CD14-positive monocyte (primary cell): ENCODE measurements around the gene GCSAM. TPM values are rescaled to one million over a fixed set of nuclear protein-coding genes. Genes with fewer than 3 reads are reported as not detected.
A peak's percentile ranks its signal among the peaks of the same experiment; 100 is the strongest.

Experiments
- DNase-seq, 3 donors: peaks; one replicate each; pipeline ENCODE4 v3.0.0-alpha.2; 2011 to 2022
- H2AFZ ChIP-seq: 2 replicates; pipeline ENCODE4 v1.6.0; 2012; ENCODE audit warnings: mild to moderate bottlenecking, low read depth, low read length, inconsistent platforms; ENCODE audit not compliant: insufficient read depth, poor library complexity, severe bottlenecking
- H3K27ac ChIP-seq, 2 donors: 1 replicate in 1 of 2; 2 replicates in 1 of 2; pipeline ENCODE4 v1.5.1; 2012 to 2013; ENCODE audit warnings: low read length in 2 of 2, control low read depth in 1 of 2, inconsistent platforms in 1 of 2, low read depth in 1 of 2, mild to moderate bottlenecking in 1 of 2
- H3K27me3 ChIP-seq, 2 donors: one replicate each; pipeline versions ENCODE4 v1.6.0 to v1.6.1; 2011 to 2013; ENCODE audit warnings: low read length in 2 of 2; ENCODE audit not compliant: control insufficient read depth in 2 of 2, insufficient read depth in 2 of 2
- H3K36me3 ChIP-seq, 2 donors: replicated peaks in 1 of 2; 1 replicate in 1 of 2; 2 replicates in 1 of 2; pipeline versions ENCODE4 v1.5.1 to v1.6.1; 2012 to 2013; ENCODE audit warnings: low read length in 2 of 2, control low read depth in 1 of 2, inconsistent platforms in 1 of 2, mild to moderate bottlenecking in 1 of 2; ENCODE audit not compliant: insufficient read depth in 2 of 2, control insufficient read depth in 1 of 2
- H3K4me1 ChIP-seq, 2 donors: 1 replicate in 1 of 2; 2 replicates in 1 of 2; pipeline versions ENCODE4 v1.5.1 to v1.6.1; 2012 to 2013; ENCODE audit warnings: low read length in 2 of 2, control low read depth in 1 of 2, inconsistent platforms in 1 of 2, mild to moderate bottlenecking in 1 of 2, moderate library complexity in 1 of 2; ENCODE audit not compliant: insufficient read depth in 2 of 2, control insufficient read depth in 1 of 2
- H3K4me2 ChIP-seq: replicated peaks from 2 replicates; pipeline ENCODE3; 2012; ENCODE audit warnings: low read length, moderate library complexity, mild to moderate bottlenecking; ENCODE audit not compliant: poor library complexity, severe bottlenecking; ENCODE audit errors: extremely low read depth
- H3K4me3 ChIP-seq, 3 experiments: fragments of 200-600 bp in 1 of 3; sonication (generic) in 1 of 3; replicated peaks in 1 of 3; 1 replicate in 2 of 3; 2 replicates in 1 of 3; pipeline ENCODE4 v1.5.1; 2011 to 2013; ENCODE audit warnings: low read length in 3 of 3, mild to moderate bottlenecking in 3 of 3, control low read depth in 2 of 3, low read depth in 2 of 3, inconsistent platforms in 1 of 3, moderate library complexity in 1 of 3
- H3K79me2 ChIP-seq: 2 replicates; pipeline ENCODE4 v1.6.0; 2012; ENCODE audit warnings: mild to moderate bottlenecking, control low read depth, inconsistent platforms, low read length, moderate library complexity; ENCODE audit not compliant: insufficient read depth
- H3K9ac ChIP-seq: 2 replicates; pipeline ENCODE4 v1.6.0; 2017; ENCODE audit warnings: low read length, mild to moderate bottlenecking; ENCODE audit not compliant: insufficient read depth, poor library complexity, severe bottlenecking
- H3K9me3 ChIP-seq, 2 donors: replicated peaks in 1 of 2; 1 replicate in 1 of 2; 2 replicates in 1 of 2; pipeline versions ENCODE4 v1.5.1 to v1.6.1; 2012 to 2013; ENCODE audit warnings: low read length in 2 of 2, control low read depth in 1 of 2; ENCODE audit not compliant: control insufficient read depth in 1 of 2, insufficient read depth in 1 of 2
- H4K20me1 ChIP-seq: 2 replicates; pipeline ENCODE4 v1.6.0; 2012; ENCODE audit warnings: mild to moderate bottlenecking, low read length, control low read depth, moderate library complexity; ENCODE audit not compliant: insufficient read depth
- H3K27ac Mint-ChIP-seq, 7 donors: one replicate each; pipeline ENCODE4 v1.8.0; 2020; ENCODE audit warnings: mild to moderate bottlenecking in 7 of 7, mixed read lengths in 7 of 7, moderate library complexity in 6 of 7, inconsistent platforms in 2 of 7
- H3K27me3 Mint-ChIP-seq, 3 donors: one replicate each; pipeline ENCODE4 v1.8.0; 2021 to 2022; ENCODE audit warnings: low read depth in 3 of 3, mild to moderate bottlenecking in 3 of 3, mixed read lengths in 3 of 3, moderate library complexity in 3 of 3, inconsistent platforms in 1 of 3
- H3K36me3 Mint-ChIP-seq, 2 donors: one replicate each; pipeline ENCODE4 v1.8.0; 2020; ENCODE audit warnings: mixed read lengths in 2 of 2, inconsistent platforms in 1 of 2, mild to moderate bottlenecking in 1 of 2
- H3K4me1 Mint-ChIP-seq: one replicate; pipeline ENCODE4 v1.8.0; 2020; ENCODE audit warnings: mild to moderate bottlenecking, mixed read lengths
- H3K4me3 Mint-ChIP-seq, 2 donors: one replicate each; pipeline ENCODE4 v1.8.0; 2020; ENCODE audit warnings: mild to moderate bottlenecking in 2 of 2, mixed read lengths in 2 of 2, moderate library complexity in 1 of 2
- H3K9me3 Mint-ChIP-seq, 7 donors: one replicate each; pipeline ENCODE4 v1.8.0; 2020 to 2022; ENCODE audit warnings: mixed read lengths in 7 of 7, mild to moderate bottlenecking in 6 of 7, moderate library complexity in 6 of 7, inconsistent platforms in 2 of 7
- WGBS: methylation state at CpG from one replicate; pipeline ENCODE4 v1.1.5; 2013; ENCODE audit warnings: missing lambda C conversion rate; ENCODE audit not compliant: insufficient coverage; 5-methylcytosine and 5-hydroxymethylcytosine counted together
- intact Hi-C, 2 donors: fragments of 100-400 bp; cut with micrococcal nuclease; formaldehyde crosslinking; loops; one replicate each; pipeline versions ENCODE4 v1.15.0 to v1.15.1; 2023
- polyA minus RNA-seq: library from RNA; depleted of rRNA, polyadenylated mRNA; stranded (reverse); fragments of >200 nt; gene quantifications from 2 replicates; pipeline ENCODE4 v1.2.3, GENCODE V29; 2012
- polyA plus RNA-seq, 3 donors: library from polyadenylated mRNA; depleted of rRNA in 1 of 3; unstranded in 2 of 3; stranded (reverse) in 1 of 3; fragments of 300-500 nt in 2 of 3; fragments of >200 nt in 1 of 3; fragmentation: Illumina TruSeq in 2 of 3; gene quantifications; 1 replicate in 2 of 3; 2 replicates in 1 of 3; pipeline ENCODE4 v1.2.3, GENCODE V29; 2012 to 2021
- total RNA-seq, 12 experiments: library from RNA in 1 of 12; stranded (reverse) in 1 of 12; fragments of 120-200 nt in 1 of 12; gene quantifications; one replicate each; pipeline ENCODE4 v1.2.4 and lab custom pipeline; 2013 to 2026; ENCODE audit warnings: mixed read lengths in 6 of 12, inconsistent platforms in 1 of 12
- TF ChIP-seq, protein P1 (sequence below): fragments of 200-600 bp; IDR thresholded peaks from one replicate; pipeline ENCODE4 v1.8.0; 2022; ENCODE audit warnings: antibody characterized with exemption, mild to moderate bottlenecking

The GCSAM gene, protein sequence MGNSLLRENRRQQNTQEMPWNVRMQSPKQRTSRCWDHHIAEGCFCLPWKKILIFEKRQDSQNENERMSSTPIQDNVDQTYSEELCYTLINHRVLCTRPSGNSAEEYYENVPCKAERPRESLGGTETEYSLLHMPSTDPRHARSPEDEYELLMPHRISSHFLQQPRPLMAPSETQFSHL
- total RNA-seq (2013), result 0.29 TPM
- under 1 TPM in 2 of 3 donors, not detected in 1; 0.10 to 0.16 TPM for polyA plus RNA-seq
- 0.56 TPM in 1 of 2 replicates, not detected in the other for polyA minus RNA-seq
- 0 to 2.0 (median 0.13) reads per million in 11 experiments for total RNA-seq (lab: John Stamatoyannopoulos, UW)

DNA sequence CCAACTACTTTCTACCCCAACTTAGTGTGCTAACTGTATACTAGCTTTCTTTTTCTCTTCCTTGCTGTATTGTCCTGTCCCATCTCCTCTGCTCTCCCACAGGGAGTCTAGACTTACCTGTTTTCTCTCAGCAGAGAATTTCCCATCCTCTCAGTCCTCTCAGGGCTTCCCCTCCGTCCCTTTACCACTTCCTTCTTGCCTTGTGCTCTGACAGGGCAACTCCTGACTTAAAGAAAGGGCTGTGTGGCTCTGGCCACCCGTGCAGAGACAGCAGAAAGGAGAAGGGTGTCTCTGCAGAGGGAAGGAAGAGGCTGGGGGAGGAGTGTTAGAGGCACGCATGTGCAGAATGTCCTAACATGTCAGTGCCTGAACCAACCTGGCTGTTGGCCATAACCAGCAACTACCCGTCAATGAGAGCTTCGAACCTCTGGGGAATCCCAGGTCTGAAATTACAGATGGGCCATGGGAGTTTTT, at the start of gene GCSAM:
Gene GCSAM, minus strand, starts transcription at position 274 of the 474 bp plus-strand sequence. Its CDS starts 128 bp downstream, at position 146.
- peak within 1 kb of the TSS; percentile 37 for H3K4me2 ChIP-seq
- no peaks in the 10 kb centered on the region for H3K9me3 ChIP-seq
- Mint-ChIP-seq H3K4me3 (peak within 1 kb of the TSS; percentile 60 to 68), H3K27me3 (peaks cover 0 to 4% (median 0%) of the 10 kb centered on the region in 3 donors), H3K4me1 (peaks cover 50% of the 10 kb centered on the region), H3K9me3 (no peaks in the 10 kb centered on the region), H3K36me3 (no peaks in the 10 kb centered on the region), H3K27ac (peak within 1 kb of the TSS; percentile 60 to 90 (median 86))
- no peak within 1 kb of the TSS for H3K9ac ChIP-seq
- no peaks in the 10 kb centered on the region for H4K20me1 ChIP-seq
- peak; percentile 76 to 89 (median 78) for DNase-seq
- TF ChIP-seq, protein P1, sequence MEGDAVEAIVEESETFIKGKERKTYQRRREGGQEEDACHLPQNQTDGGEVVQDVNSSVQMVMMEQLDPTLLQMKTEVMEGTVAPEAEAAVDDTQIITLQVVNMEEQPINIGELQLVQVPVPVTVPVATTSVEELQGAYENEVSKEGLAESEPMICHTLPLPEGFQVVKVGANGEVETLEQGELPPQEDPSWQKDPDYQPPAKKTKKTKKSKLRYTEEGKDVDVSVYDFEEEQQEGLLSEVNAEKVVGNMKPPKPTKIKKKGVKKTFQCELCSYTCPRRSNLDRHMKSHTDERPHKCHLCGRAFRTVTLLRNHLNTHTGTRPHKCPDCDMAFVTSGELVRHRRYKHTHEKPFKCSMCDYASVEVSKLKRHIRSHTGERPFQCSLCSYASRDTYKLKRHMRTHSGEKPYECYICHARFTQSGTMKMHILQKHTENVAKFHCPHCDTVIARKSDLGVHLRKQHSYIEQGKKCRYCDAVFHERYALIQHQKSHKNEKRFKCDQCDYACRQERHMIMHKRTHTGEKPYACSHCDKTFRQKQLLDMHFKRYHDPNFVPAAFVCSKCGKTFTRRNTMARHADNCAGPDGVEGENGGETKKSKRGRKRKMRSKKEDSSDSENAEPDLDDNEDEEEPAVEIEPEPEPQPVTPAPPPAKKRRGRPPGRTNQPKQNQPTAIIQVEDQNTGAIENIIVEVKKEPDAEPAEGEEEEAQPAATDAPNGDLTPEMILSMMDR, result no peak
- peaks cover 20 to 41% of the 10 kb centered on the region in 2 donors for H3K4me1 ChIP-seq
- H2AFZ ChIP-seq, result peak within 1 kb of the TSS; percentile 19
- H3K36me3 ChIP-seq, result no peaks in the 10 kb centered on the region
- intact Hi-C loops, result no loop called here
- H3K27ac ChIP-seq, result peak within 1 kb of the TSS; percentile 39 to 72
- H3K79me2 ChIP-seq, result no peaks in the 10 kb centered on the region
- H3K27me3 ChIP-seq, result no peaks in the 10 kb centered on the region
- peak within 1 kb of the TSS in 1 of 3 experiments; percentile 19 for H3K4me3 ChIP-seq
- 0% methylated on average over 1 of the region's 5 CpGs for WGBS

DNA sequence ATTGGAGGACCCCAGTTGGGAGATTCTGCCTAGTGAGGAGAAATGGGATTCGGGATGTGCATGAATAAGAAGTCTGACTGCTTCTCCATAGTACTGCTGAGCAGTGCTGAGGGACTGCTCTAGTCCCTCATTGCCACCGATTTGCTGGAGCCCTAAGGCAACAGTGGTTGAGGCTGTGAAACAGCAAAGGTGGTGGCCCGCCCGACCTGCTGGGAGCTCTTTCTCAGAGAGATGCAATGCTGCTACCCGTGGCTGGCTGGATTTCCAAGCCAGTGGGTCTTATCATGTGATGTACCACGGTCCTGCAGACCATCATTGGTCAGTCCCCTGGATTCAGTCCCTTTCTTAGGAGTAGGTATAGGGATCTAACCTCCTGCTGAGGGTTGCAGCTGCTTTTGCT, 42.6 kb upstream of the GCSAM start:
- Histone ChIP-seq H3K79me2 (no peaks in the 10 kb centered on the region), H3K36me3 (no peaks in the 10 kb centered on the region), H3K27me3 (no peaks in the 10 kb centered on the region), H3K4me3 (no peak overlapping the region), H2AFZ (no peak overlapping the region), H4K20me1 (no peaks in the 10 kb centered on the region), H3K9me3 (peaks cover 0 to 7% of the 10 kb centered on the region in 2 donors), H3K4me1 (no peaks in the 10 kb centered on the region), H3K4me2 (no peak overlapping the region), H3K27ac (no peak overlapping the region), H3K9ac (no peak overlapping the region)
- H3K27ac Mint-ChIP-seq, result no peak overlapping the region
- WGBS, result 90% methylated on average over 5 of the region's 6 CpGs
- H3K9me3 Mint-ChIP-seq, result peaks cover 0 to 16% (median 2%) of the 10 kb centered on the region in 7 donors
- H3K4me3 Mint-ChIP-seq, result no peak overlapping the region
- TF ChIP-seq, protein P1, result no peak
- intact Hi-C loops, result no loop called here
- no peaks in the 10 kb centered on the region for H3K27me3 Mint-ChIP-seq
- no peaks in the 10 kb centered on the region for H3K36me3 Mint-ChIP-seq
- no peak for DNase-seq
- H3K4me1 Mint-ChIP-seq, result no peaks in the 10 kb centered on the region
